MM.1S (cell line): ENCODE data around the gene PFN3.
A peak's percentile ranks its signal among the peaks of the same experiment; 100 is the strongest.

Experiments
- DNase-seq: peaks from one replicate; pipeline ENCODE4 v3.0.0-alpha.2; 2015
- H2AFZ ChIP-seq: fragments of 300-600 bp; sonication (generic); 2 replicates; pipeline ENCODE4 v1.6.0; 2016; ENCODE audit warnings: antibody characterized with exemption, low read length
- H3F3A ChIP-seq: fragments of 300-600 bp; sonication (generic); 2 replicates; pipeline ENCODE4 v1.6.1; 2016; ENCODE audit warnings: mild to moderate bottlenecking, antibody characterized with exemption, low read length, moderate library complexity, mixed read lengths; ENCODE audit not compliant: insufficient read depth
- H3K27ac ChIP-seq: fragments of 300-600 bp; sonication (generic); 2 replicates; pipeline ENCODE4 v1.5.1; 2016; ENCODE audit warnings: mild to moderate bottlenecking, low read length
- H3K27me3 ChIP-seq: fragments of 300-600 bp; sonication (generic); replicated peaks from 2 replicates; pipeline ENCODE4 v1.6.0; 2016; ENCODE audit warnings: low read length; ENCODE audit not compliant: insufficient read depth
- H3K36me3 ChIP-seq: fragments of 300-600 bp; sonication (generic); replicated peaks from 2 replicates; pipeline ENCODE4 v1.6.1; 2016; ENCODE audit warnings: mild to moderate bottlenecking, low read length, mixed read lengths; ENCODE audit not compliant: insufficient read depth
- H3K4me1 ChIP-seq: fragments of 300-600 bp; sonication (generic); 2 replicates; pipeline ENCODE4 v1.6.1; 2016; ENCODE audit warnings: low read length, mixed read lengths
- H3K4me2 ChIP-seq: fragments of 300-600 bp; sonication (generic); 2 replicates; pipeline ENCODE4 v1.6.0; 2016; ENCODE audit warnings: low read depth, low read length
- H3K4me3 ChIP-seq: fragments of 300-600 bp; sonication (generic); 2 replicates; pipeline ENCODE4 v1.5.1; 2016; ENCODE audit warnings: low read length, mixed read lengths
- H3K79me2 ChIP-seq: fragments of 300-600 bp; sonication (generic); 2 replicates; pipeline ENCODE4 v1.6.1; 2016; ENCODE audit warnings: mixed run types, low read length, mixed read lengths
- H3K9ac ChIP-seq: fragments of 300-600 bp; sonication (generic); 2 replicates; pipeline ENCODE4 v1.6.1; 2016; ENCODE audit warnings: low read length, mixed read lengths
- H3K9me2 ChIP-seq: fragments of 300-600 bp; sonication (generic); replicated peaks from 2 replicates; pipeline ENCODE4 v1.6.1; 2016; ENCODE audit warnings: mild to moderate bottlenecking, low read length, mixed read lengths; ENCODE audit not compliant: insufficient read depth
- H3K9me3 ChIP-seq: fragments of 300-600 bp; sonication (generic); replicated peaks from 2 replicates; pipeline ENCODE4 v1.6.1; 2016; ENCODE audit warnings: mild to moderate bottlenecking, low read length, mixed read lengths; ENCODE audit not compliant: insufficient read depth
- H4K20me1 ChIP-seq: fragments of 300-600 bp; sonication (generic); 2 replicates; pipeline ENCODE4 v1.6.1; 2016; ENCODE audit warnings: mild to moderate bottlenecking, low read length, moderate library complexity, mixed read lengths; ENCODE audit not compliant: insufficient read depth
- CTCF ChIP-seq: fragments of 300-600 bp; sonication (generic); IDR thresholded peaks from 2 replicates; pipeline ENCODE4 v1.5.1; 2016; ENCODE audit warnings: antibody characterized with exemption, low read length, mixed read lengths
- EZH2 ChIP-seq: fragments of 300-600 bp; sonication (generic); optimal IDR thresholded peaks from 2 replicates; pipeline ENCODE3; 2017; ENCODE audit warnings: low read depth, mild to moderate bottlenecking, antibody characterized with exemption, low read length, mixed read lengths
- EZH2phosphoT487 ChIP-seq: fragments of 300-600 bp; sonication (generic); IDR thresholded peaks from 2 replicates; pipeline ENCODE4 v1.6.1; 2018; ENCODE audit warnings: antibody characterized with exemption, low read length

PFN3 gene

DNA sequence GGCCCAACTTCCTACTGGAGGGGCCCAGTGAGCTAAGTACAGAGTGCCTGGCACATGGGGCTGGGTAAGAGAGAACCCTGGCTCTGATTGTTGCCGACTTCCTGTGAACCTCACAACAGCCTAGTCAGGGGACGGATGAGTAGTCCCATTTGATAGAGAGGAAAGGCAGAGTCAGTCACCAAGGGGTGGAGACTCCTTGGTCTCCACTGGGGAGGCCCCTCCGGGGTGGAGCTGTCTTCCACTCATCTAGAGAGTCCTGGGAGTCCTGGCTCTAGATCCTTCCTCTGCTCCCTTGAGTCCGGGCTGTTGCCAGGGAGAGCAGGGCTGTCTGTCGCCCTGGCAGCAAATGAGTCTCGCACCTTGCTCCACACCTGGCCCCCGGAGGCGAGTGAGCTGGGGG, 34.0 kb upstream of the PFN3 start:
- H3K4me3 ChIP-seq: no peak overlapping the region
- H3K36me3 ChIP-seq: peaks cover 23% of the 10 kb centered on the region

GRCh38 chr5:177433658-177434217, 33.3 kb upstream of the PFN3 start:
- H3F3A ChIP-seq: peaks cover 31% of the 10 kb centered on the region
- no peak overlapping the region for H2AFZ ChIP-seq
- H3K27me3 ChIP-seq: no peaks in the 10 kb centered on the region
- H3K9ac ChIP-seq: no peak overlapping the region
- no peak for DNase-seq
- H3K27ac ChIP-seq: no peak overlapping the region
- no peaks in the 10 kb centered on the region for H3K9me2 ChIP-seq
- TF ChIP-seq EZH2phosphoT487 (no peak), CTCF (no peak), EZH2 (no peak)
- no peak overlapping the region for H3K4me3 ChIP-seq
- H3K36me3 ChIP-seq: peaks cover 23% of the 10 kb centered on the region
- peaks cover 69% of the 10 kb centered on the region for H3K79me2 ChIP-seq
- no peaks in the 10 kb centered on the region for H3K9me3 ChIP-seq
- peaks cover 38% of the 10 kb centered on the region for H3K4me1 ChIP-seq
- no peak overlapping the region for H3K4me2 ChIP-seq
- no peaks in the 10 kb centered on the region for H4K20me1 ChIP-seq

More for the DNA sequence above, 34.0 kb upstream of the PFN3 start:
- Histone ChIP-seq H3F3A (peaks cover 24% of the 10 kb centered on the region), H3K79me2 (peaks cover 62% of the 10 kb centered on the region), H3K4me2 (no peak overlapping the region), H3K27me3 (no peaks in the 10 kb centered on the region), H3K27ac (no peak overlapping the region), H3K9me2 (no peaks in the 10 kb centered on the region), H4K20me1 (no peaks in the 10 kb centered on the region), H2AFZ (no peak overlapping the region), H3K4me1 (peaks cover 31% of the 10 kb centered on the region), H3K9ac (no peak overlapping the region), H3K9me3 (no peaks in the 10 kb centered on the region)
- TF ChIP-seq EZH2phosphoT487 (no peak), EZH2 (no peak), CTCF (no peak)
- no peak for DNase-seq

- H3K9me3 ChIP-seq: no peaks in the 10 kb centered on the region
- DNase-seq: no peak
- H3K79me2 ChIP-seq: peaks cover 76% of the 10 kb centered on the region
- TF ChIP-seq EZH2phosphoT487: no peak
- TF ChIP-seq CTCF: no peak
- TF ChIP-seq EZH2: no peak
- peaks cover 44% of the 10 kb centered on the region for H3K4me1 ChIP-seq
- H3K9me2 ChIP-seq: no peaks in the 10 kb centered on the region
- H3K27me3 ChIP-seq: no peaks in the 10 kb centered on the region
- peaks cover 38% of the 10 kb centered on the region for H3F3A ChIP-seq
- H4K20me1 ChIP-seq: no peaks in the 10 kb centered on the region
- no peak overlapping the region for H2AFZ ChIP-seq
- peaks cover 23% of the 10 kb centered on the region for H3K36me3 ChIP-seq
- H3K27ac ChIP-seq: peak overlapping the region; percentile 98; the same call in 1 of the 2 replicates
- no peak overlapping the region for H3K9ac ChIP-seq
- no peak overlapping the region for H3K4me3 ChIP-seq
- no peak overlapping the region for H3K4me2 ChIP-seq
These were observed 32.6 kb upstream of the PFN3 start for GRCh38 chr5:177432839-177433657.
